HEK293 (cell line): Measurements from ENCODE around the gene MYH14.

Experiments used
- CTCF ChIA-PET: fragments of 350-600 bp; formaldehyde crosslinking; extraction: SDS; loops from one replicate; lab custom pipeline; 2021; ENCODE audit warnings: antibody characterized with exemption; lab: Yijun Ruan, JAX
- POLR2A ChIA-PET: fragments of 300-600 bp; formaldehyde crosslinking; extraction: SDS; loops from one replicate; lab custom pipeline; 2020; ENCODE audit warnings: antibody characterized with exemption, inconsistent platforms; lab: Yijun Ruan, JAX
- H3K27ac ChIP-seq: fragments of 200-500 bp; sonication (Bioruptor generic); 2 replicates; pipeline ENCODE4 v1.5.1; 2014; ENCODE audit warnings: low read depth, low read length, control low read depth, inconsistent platforms; ENCODE audit errors: extremely low read depth
- H3K36me3 ChIP-seq, 2 experiments: fragments of 200-500 bp in 1 of 2; sonication (Bioruptor generic) in 1 of 2; 1 replicate in 1 of 2; 2 replicates in 1 of 2; pipeline ENCODE4 v1.5.1; 2014 to 2017; ENCODE audit warnings: inconsistent platforms in 2 of 2, low read length in 2 of 2; ENCODE audit not compliant: control insufficient read depth in 2 of 2, insufficient read depth in 1 of 2
- H3K4me1 ChIP-seq: fragments of 200-500 bp; sonication (Bioruptor generic); 2 replicates; pipeline ENCODE4 v1.5.1; 2014; ENCODE audit warnings: mild to moderate bottlenecking, low read length, inconsistent platforms; ENCODE audit not compliant: control insufficient read depth, insufficient read depth
- H3K4me3 ChIP-seq: 2 replicates; pipeline ENCODE4 v1.5.1; 2011; ENCODE audit warnings: low read depth, mild to moderate bottlenecking, control low read depth, low read length, moderate library complexity
- H3K9me3 ChIP-seq: fragments of 200-500 bp; sonication (Bioruptor generic); 2 replicates; pipeline ENCODE4 v1.5.1; 2014; ENCODE audit warnings: low read depth, low read length, inconsistent platforms; ENCODE audit not compliant: control insufficient read depth, insufficient read depth
- ATF2 ChIP-seq: fragments of 450-650 bp; formaldehyde crosslinking; IDR thresholded peaks from 2 replicates; pipeline ENCODE4 v1.5.1; 2016; ENCODE audit warnings: missing biosample characterization, missing genetic modification characterization, low read depth
- BCL11B ChIP-seq: fragments of 450-650 bp; formaldehyde crosslinking; IDR thresholded peaks from 2 replicates; pipeline ENCODE4 v1.5.1; 2016; ENCODE audit warnings: low read depth, missing biosample characterization, missing genetic modification characterization
- GLIS2 ChIP-seq: fragments of 450-650 bp; formaldehyde crosslinking; IDR thresholded peaks from 2 replicates; pipeline ENCODE4 v1.5.1; 2016; ENCODE audit warnings: missing biosample characterization, missing genetic modification characterization
- HIC1 ChIP-seq: fragments of 450-650 bp; formaldehyde crosslinking; IDR thresholded peaks from 2 replicates; pipeline ENCODE4 v1.5.1; 2016; ENCODE audit warnings: missing biosample characterization, missing genetic modification characterization
- KLF7 ChIP-seq: fragments of 450-650 bp; formaldehyde crosslinking; IDR thresholded peaks from 2 replicates; pipeline ENCODE4 v1.5.1; 2016; ENCODE audit warnings: missing biosample characterization, missing genetic modification characterization, borderline replicate concordance
- KLF8 ChIP-seq: fragments of 450-650 bp; formaldehyde crosslinking; IDR thresholded peaks from 2 replicates; pipeline ENCODE4 v1.5.1; 2016; ENCODE audit warnings: missing biosample characterization, missing genetic modification characterization
- KLF9 ChIP-seq: fragments of 450-650 bp; formaldehyde crosslinking; IDR thresholded peaks from 2 replicates; pipeline ENCODE4 v1.5.1; 2016; ENCODE audit warnings: missing biosample characterization, missing genetic modification characterization, low read depth
- PRDM4 ChIP-seq: fragments of 450-650 bp; formaldehyde crosslinking; IDR thresholded peaks from 2 replicates; pipeline ENCODE4 v1.5.1; 2017; ENCODE audit warnings: missing biosample characterization, missing genetic modification characterization
- TCF7L2 ChIP-seq: IDR thresholded peaks from 2 replicates; pipeline ENCODE4 v1.6.1; 2011; ENCODE audit warnings: low read depth, mild to moderate bottlenecking, inconsistent platforms, low read length, moderate library complexity, borderline replicate concordance
- ZBTB10 ChIP-seq: fragments of 450-650 bp; formaldehyde crosslinking; IDR thresholded peaks from 2 replicates; pipeline ENCODE4 v1.5.1; 2016; ENCODE audit warnings: missing biosample characterization, missing genetic modification characterization
- ZBTB26 ChIP-seq: fragments of 450-650 bp; formaldehyde crosslinking; optimal IDR thresholded peaks from 2 replicates; pipeline ENCODE3; 2016; ENCODE audit warnings: missing biosample characterization, mild to moderate bottlenecking, missing genetic modification characterization
- ZBTB48 ChIP-seq: fragments of 450-650 bp; formaldehyde crosslinking; IDR thresholded peaks from 2 replicates; pipeline ENCODE4 v1.5.1; 2016; ENCODE audit warnings: missing biosample characterization, missing genetic modification characterization
- ZNF10 ChIP-seq: fragments of 450-650 bp; formaldehyde crosslinking; IDR thresholded peaks from 2 replicates; pipeline ENCODE4 v1.5.1; 2017; ENCODE audit warnings: missing biosample characterization, missing genetic modification characterization
- ZNF138 ChIP-seq: fragments of 450-650 bp; formaldehyde crosslinking; IDR thresholded peaks from 2 replicates; pipeline ENCODE4 v1.5.1; 2016; ENCODE audit warnings: missing biosample characterization, missing genetic modification characterization, borderline replicate concordance
- ZNF239 ChIP-seq: fragments of 450-650 bp; formaldehyde crosslinking; IDR thresholded peaks from 2 replicates; pipeline ENCODE4 v1.5.1; 2016; ENCODE audit warnings: missing biosample characterization, missing genetic modification characterization
- ZNF341 ChIP-seq: fragments of 450-650 bp; formaldehyde crosslinking; IDR thresholded peaks from 2 replicates; pipeline ENCODE4; 2016; ENCODE audit warnings: low read depth, missing biosample characterization, missing genetic modification characterization
- ZNF354C ChIP-seq: fragments of 450-650 bp; formaldehyde crosslinking; IDR thresholded peaks from 2 replicates; pipeline ENCODE4 v1.5.1; 2016; ENCODE audit warnings: missing biosample characterization, missing genetic modification characterization, low read depth, borderline replicate concordance
- ZNF571 ChIP-seq: fragments of 450-650 bp; formaldehyde crosslinking; IDR thresholded peaks from 2 replicates; pipeline ENCODE4 v1.5.0; 2017; ENCODE audit warnings: missing biosample characterization, missing genetic modification characterization
- ZNF600 ChIP-seq: fragments of 450-650 bp; formaldehyde crosslinking; IDR thresholded peaks from 2 replicates; pipeline ENCODE4 v1.5.1; 2016; ENCODE audit warnings: missing biosample characterization, missing genetic modification characterization
- ZNF621 ChIP-seq: fragments of 450-650 bp; formaldehyde crosslinking; IDR thresholded peaks from 2 replicates; pipeline ENCODE4 v1.5.1; 2017; ENCODE audit warnings: missing biosample characterization, missing genetic modification characterization
- ZNF664 ChIP-seq: fragments of 450-650 bp; formaldehyde crosslinking; IDR thresholded peaks from 2 replicates; pipeline ENCODE4 v1.5.1; 2016; ENCODE audit warnings: missing biosample characterization, missing genetic modification characterization
- ZNF670 ChIP-seq: fragments of 450-650 bp; formaldehyde crosslinking; IDR thresholded peaks from 2 replicates; pipeline ENCODE4 v1.5.1; 2016; ENCODE audit warnings: missing biosample characterization, missing genetic modification characterization, low read depth

MYH14 gene

GRCh38 chr19:50324331-50324730 is 120.9 kb downstream of the MYH14 start:
- Histone ChIP-seq H3K36me3 (peaks cover 0 to 6% of the 10 kb centered on the region in 2 experiments; a peak in 1 of 3 replicates), H3K4me1 (no peaks in the 10 kb centered on the region; the same call in 1 of the 2 replicates), H3K9me3 (no peaks in the 10 kb centered on the region), H3K4me3 (no peak overlapping the region), H3K27ac (no peak overlapping the region)
- TF ChIP-seq ZNF138 (tag by site-specific recombination) (no peak), ZNF664 (tag by site-specific recombination) (0 out of 2 replicates have a peak, but pooled peaks have one; percentile 24)
- CTCF ChIA-PET: interaction anchor here (0.6 to 0.7 kb wide), 3 partner anchors 9 to 72 kb away, joined by 3 to 4 read pairs (median 3); no protein-coding TSS in a partner anchor
- POLR2A ChIA-PET: interaction anchor here (1.3 kb wide), 1 partner anchor 9 kb away, joined by 3 read pairs; no protein-coding TSS in a partner anchor

- ChIA-PET CTCF (interaction anchor here (0.9 to 1.4 kb wide), 3 partner anchors 44 to 189 kb away, joined by 3 to 4 read pairs (median 4); no protein-coding TSS in a partner anchor), POLR2A (interaction anchor here (0.6 to 1.3 kb wide), 7 partner anchors 8 to 1316 kb away, joined by 3 to 10 read pairs (median 4); no protein-coding TSS in a partner anchor)
- Histone ChIP-seq H3K27ac (no peak overlapping the region), H3K9me3 (no peaks in the 10 kb centered on the region), H3K4me3 (no peak overlapping the region; the same call in 1 of the 2 replicates), H3K4me1 (peaks cover 8% of the 10 kb centered on the region), H3K36me3 (peaks cover 0 to 6% of the 10 kb centered on the region in 2 experiments; a peak in 1 of 3 replicates)
- TF ChIP-seq ZNF600 (tag by site-specific recombination) (no peak), KLF8 (no peak; the same call in 1 of the 2 replicates), ZNF341 (tag by site-specific recombination) (no peak), BCL11B (tag by site-specific recombination) (no peak), ZNF571 (tag by site-specific recombination) (no peak), ZNF239 (tag by site-specific recombination) (no peak), ZBTB26 (tag by site-specific recombination) (peak; percentile 15), PRDM4 (no peak), ZNF10 (tag by site-specific recombination) (no peak), ZNF354C (no peak), ZBTB10 (tag by site-specific recombination) (peak; percentile 42; the same call in 1 of the 2 replicates), ZNF621 (no peak), ZNF670 (tag by site-specific recombination) (no peak), GLIS2 (tag by site-specific recombination) (no peak), ZBTB48 (peak; percentile 57), KLF7 (tag by site-specific recombination) (no peak), TCF7L2 (no peak), KLF9 (peak; percentile 28; the same call in 1 of the 2 replicates), ATF2 (tag by site-specific recombination) (no peak), HIC1 (tag by site-specific recombination) (peak; percentile 39; the same call in 1 of the 2 replicates)
Measured at GRCh38 chr19:50325310-50326100, 122.1 kb downstream of the MYH14 start.
